Measurements from ENCODE around the gene RPL26. TPM values are rescaled to one million over a fixed set of nuclear protein-coding genes. Genes with fewer than 3 reads are reported as not detected.

Gene RPL26
- total RNA-seq = 1,000 to 10,000 TPM; 1,618 to 2,343 TPM

GRCh38 chr17:8383143-8383822, at the start of gene RPL26:
Gene RPL26, minus strand, starts transcription at chr17:8383193. Its CDS starts 883 bp downstream, at chr17:8382310.
- Histone ChIP-seq H3K27ac (peak within 1 kb of the TSS; percentile 88 to 89), H3K9me3 (no peaks in the 10 kb centered on the region), H3K4me3 (peak within 1 kb of the TSS; percentile 69 to 86), H3K27me3 (no peaks in the 10 kb centered on the region), H3K36me3 (peaks cover 37% of the 10 kb centered on the region), H3K4me1 (peaks cover 5 to 32% of the 10 kb centered on the region in 2 donors)
- TF ChIP-seq, protein P1, sequence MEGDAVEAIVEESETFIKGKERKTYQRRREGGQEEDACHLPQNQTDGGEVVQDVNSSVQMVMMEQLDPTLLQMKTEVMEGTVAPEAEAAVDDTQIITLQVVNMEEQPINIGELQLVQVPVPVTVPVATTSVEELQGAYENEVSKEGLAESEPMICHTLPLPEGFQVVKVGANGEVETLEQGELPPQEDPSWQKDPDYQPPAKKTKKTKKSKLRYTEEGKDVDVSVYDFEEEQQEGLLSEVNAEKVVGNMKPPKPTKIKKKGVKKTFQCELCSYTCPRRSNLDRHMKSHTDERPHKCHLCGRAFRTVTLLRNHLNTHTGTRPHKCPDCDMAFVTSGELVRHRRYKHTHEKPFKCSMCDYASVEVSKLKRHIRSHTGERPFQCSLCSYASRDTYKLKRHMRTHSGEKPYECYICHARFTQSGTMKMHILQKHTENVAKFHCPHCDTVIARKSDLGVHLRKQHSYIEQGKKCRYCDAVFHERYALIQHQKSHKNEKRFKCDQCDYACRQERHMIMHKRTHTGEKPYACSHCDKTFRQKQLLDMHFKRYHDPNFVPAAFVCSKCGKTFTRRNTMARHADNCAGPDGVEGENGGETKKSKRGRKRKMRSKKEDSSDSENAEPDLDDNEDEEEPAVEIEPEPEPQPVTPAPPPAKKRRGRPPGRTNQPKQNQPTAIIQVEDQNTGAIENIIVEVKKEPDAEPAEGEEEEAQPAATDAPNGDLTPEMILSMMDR (IDR thresholded peaks at IDR 0.05) = peak; percentile 97 to 99
- DNase-seq (ENCODE audit: low spot score) = peak; percentile 99

DNA sequence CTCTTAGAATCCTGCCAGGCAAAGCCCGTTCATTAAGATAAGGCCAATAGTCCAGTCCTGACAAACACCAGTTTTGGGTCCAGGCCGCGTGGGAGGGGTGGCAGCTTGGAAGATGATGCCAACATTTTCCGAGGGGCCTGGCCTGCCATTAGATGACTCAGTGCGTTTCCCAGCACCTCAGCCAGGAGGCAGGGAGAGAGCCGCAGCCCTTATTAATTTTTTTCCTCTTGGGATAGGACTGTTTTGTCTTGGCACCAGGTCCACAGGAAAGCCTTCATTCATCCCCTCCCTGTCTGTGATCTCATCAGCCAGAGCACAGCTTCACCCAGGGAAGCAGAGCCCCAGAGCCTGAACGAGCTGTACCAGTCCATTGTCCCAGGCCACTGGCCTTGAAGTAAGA, 48.0 kb upstream of the RPL26 start:
- H3K27ac ChIP-seq = peak overlapping the region; percentile 60 to 86
- H3K4me1 ChIP-seq = peaks cover 0 to 21% of the 10 kb centered on the region in 2 donors
- H3K36me3 ChIP-seq = no peaks in the 10 kb centered on the region
- no peak overlapping the region for H3K4me3 ChIP-seq
- TF ChIP-seq, protein P1 (IDR thresholded peaks at IDR 0.05) = peak in 1 of 2 donors; percentile 14
- H3K9me3 ChIP-seq = no peaks in the 10 kb centered on the region
- peak; percentile 94 for DNase-seq (ENCODE audit: low spot score)
- no peaks in the 10 kb centered on the region for H3K27me3 ChIP-seq

DNA sequence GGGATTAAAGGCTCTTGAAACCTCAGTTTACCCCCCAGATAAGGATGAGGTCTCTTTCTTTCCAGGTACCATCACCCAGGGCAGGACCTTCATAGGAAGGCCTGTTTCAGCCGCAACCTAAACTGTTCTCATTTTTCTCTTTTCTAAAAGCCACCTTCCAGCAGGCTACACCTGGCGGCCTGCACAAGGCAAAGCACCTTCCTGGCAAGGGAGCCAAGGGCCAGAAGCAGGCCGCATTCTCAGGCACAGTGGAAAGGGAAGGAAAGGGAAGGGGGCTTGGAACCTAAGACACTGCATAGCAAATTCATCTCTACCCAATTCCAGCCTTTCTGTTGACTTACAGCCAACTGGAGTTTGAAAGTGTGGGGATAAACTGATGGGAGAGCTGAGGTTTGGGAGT, 43.8 kb upstream of the RPL26 start:
- H3K4me3 ChIP-seq = no peak overlapping the region
- no peaks in the 10 kb centered on the region for H3K36me3 ChIP-seq
- H3K27ac ChIP-seq = no peak overlapping the region
- peaks cover 0 to 15% of the 10 kb centered on the region in 2 donors for H3K4me1 ChIP-seq
- no peak for DNase-seq (ENCODE audit: low spot score)
- H3K9me3 ChIP-seq = peaks cover 0 to 4% of the 10 kb centered on the region in 2 donors
- TF ChIP-seq, protein P1 (IDR thresholded peaks at IDR 0.05) = no peak
- no peaks in the 10 kb centered on the region for H3K27me3 ChIP-seq

DNA sequence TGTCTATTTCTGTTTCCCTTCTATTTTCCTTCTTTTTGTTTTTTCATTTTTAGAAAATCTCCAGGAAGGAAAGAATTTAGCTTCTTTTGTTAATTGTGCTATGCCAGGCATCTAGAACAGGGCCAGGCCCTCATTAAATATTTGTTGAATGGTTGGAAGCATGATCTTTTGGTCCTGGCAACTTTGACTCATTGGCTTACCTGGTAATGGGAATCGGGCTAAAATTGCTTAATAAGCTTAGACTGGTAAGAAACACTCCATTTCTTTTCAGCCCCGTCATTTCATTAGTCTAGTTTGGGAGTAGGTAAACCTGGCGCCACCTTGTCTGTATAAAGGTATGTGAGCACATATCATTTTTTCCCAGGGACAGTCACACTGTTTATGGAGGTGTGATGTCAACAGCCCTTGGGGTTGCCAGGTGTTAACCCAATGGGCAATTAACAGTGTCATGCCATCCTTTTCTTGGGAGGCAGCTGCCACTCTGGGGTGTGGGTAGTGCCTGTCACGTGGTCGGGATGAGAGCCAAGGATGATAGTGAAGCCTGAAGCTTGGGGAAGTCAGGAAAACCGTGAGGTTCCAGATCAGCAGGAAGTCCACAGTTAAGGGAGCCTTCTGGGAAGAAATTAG, 43.2 kb upstream of the RPL26 start:
- no peaks in the 10 kb centered on the region for H3K36me3 ChIP-seq
- TF ChIP-seq, protein P1 (IDR thresholded peaks at IDR 0.05) = no peak
- H3K27ac ChIP-seq = no peak overlapping the region
- H3K4me3 ChIP-seq = no peak overlapping the region
- peaks cover 0 to 4% of the 10 kb centered on the region in 2 donors for H3K9me3 ChIP-seq
- H3K27me3 ChIP-seq = no peaks in the 10 kb centered on the region
- no peak for DNase-seq (ENCODE audit: low spot score)
- peaks cover 0 to 9% of the 10 kb centered on the region in 2 donors for H3K4me1 ChIP-seq

- peaks cover 0 to 4% of the 10 kb centered on the region in 2 donors for H3K9me3 ChIP-seq
- H3K27me3 ChIP-seq = no peaks in the 10 kb centered on the region
- H3K4me1 ChIP-seq = peaks cover 0 to 6% of the 10 kb centered on the region in 2 donors
- no peaks in the 10 kb centered on the region for H3K36me3 ChIP-seq
- DNase-seq (ENCODE audit: low spot score) = no peak
- TF ChIP-seq, protein P1 (IDR thresholded peaks at IDR 0.05) = no peak
- H3K27ac ChIP-seq = no peak overlapping the region
- no peak overlapping the region for H3K4me3 ChIP-seq
Measured at GRCh38 chr17:8421571-8421970, 38.6 kb upstream of the RPL26 start.
